Epithelial cell of proximal tubule (primary cell): ENCODE measurements around the gene RBM47. TPM values are rescaled to one million over a fixed set of nuclear protein-coding genes. Genes with fewer than 3 reads are reported as not detected.
"Not testable (repeated sequence)": the region's sequence is repeated elsewhere in the genome, so short reads cannot be mapped to it uniquely, and the experiment has no call there.

Source experiments
- DNase-seq: peaks from one replicate; pipeline ENCODE4 v3.0.0-alpha.2; 2011; ENCODE audit warnings: low read depth
- H3K4me3 ChIP-seq: 2 replicates; pipeline ENCODE4 v1.5.1; 2011; ENCODE audit warnings: low read depth, mild to moderate bottlenecking, low read length
- total RNA-seq: library from RNA; depleted of rRNA; stranded (reverse); fragments of >200 nt; gene quantifications from 2 replicates; pipeline ENCODE4 v1.2.3, GENCODE V29; 2015
- TF ChIP-seq, protein P1 (sequence below): conservative IDR thresholded peaks from 2 replicates; pipeline ENCODE4 v1.5.1; 2012; ENCODE audit warnings: low read depth, mild to moderate bottlenecking, low read length

Gene RBM47
- total RNA-seq, 1 donor from 2014 or later: 42.9 TPM

GRCh38 chr4:40418430-40419230 lies 211.0 kb downstream of the RBM47 start:
- TF ChIP-seq, protein P1, sequence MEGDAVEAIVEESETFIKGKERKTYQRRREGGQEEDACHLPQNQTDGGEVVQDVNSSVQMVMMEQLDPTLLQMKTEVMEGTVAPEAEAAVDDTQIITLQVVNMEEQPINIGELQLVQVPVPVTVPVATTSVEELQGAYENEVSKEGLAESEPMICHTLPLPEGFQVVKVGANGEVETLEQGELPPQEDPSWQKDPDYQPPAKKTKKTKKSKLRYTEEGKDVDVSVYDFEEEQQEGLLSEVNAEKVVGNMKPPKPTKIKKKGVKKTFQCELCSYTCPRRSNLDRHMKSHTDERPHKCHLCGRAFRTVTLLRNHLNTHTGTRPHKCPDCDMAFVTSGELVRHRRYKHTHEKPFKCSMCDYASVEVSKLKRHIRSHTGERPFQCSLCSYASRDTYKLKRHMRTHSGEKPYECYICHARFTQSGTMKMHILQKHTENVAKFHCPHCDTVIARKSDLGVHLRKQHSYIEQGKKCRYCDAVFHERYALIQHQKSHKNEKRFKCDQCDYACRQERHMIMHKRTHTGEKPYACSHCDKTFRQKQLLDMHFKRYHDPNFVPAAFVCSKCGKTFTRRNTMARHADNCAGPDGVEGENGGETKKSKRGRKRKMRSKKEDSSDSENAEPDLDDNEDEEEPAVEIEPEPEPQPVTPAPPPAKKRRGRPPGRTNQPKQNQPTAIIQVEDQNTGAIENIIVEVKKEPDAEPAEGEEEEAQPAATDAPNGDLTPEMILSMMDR: no peak
- H3K4me3 ChIP-seq: no peak overlapping the region
- peak; percentile 70 for DNase-seq

- TF ChIP-seq, protein P1: no peak
- no peak overlapping the region for H3K4me3 ChIP-seq
- DNase-seq: no peak
Measured at GRCh38 chr4:40417941-40418340, 211.7 kb downstream of the RBM47 start.

GRCh38 chr4:40414673-40415072 lies 215.0 kb downstream of the RBM47 start:
- DNase-seq: no peak
- TF ChIP-seq, protein P1: no peak

DNA sequence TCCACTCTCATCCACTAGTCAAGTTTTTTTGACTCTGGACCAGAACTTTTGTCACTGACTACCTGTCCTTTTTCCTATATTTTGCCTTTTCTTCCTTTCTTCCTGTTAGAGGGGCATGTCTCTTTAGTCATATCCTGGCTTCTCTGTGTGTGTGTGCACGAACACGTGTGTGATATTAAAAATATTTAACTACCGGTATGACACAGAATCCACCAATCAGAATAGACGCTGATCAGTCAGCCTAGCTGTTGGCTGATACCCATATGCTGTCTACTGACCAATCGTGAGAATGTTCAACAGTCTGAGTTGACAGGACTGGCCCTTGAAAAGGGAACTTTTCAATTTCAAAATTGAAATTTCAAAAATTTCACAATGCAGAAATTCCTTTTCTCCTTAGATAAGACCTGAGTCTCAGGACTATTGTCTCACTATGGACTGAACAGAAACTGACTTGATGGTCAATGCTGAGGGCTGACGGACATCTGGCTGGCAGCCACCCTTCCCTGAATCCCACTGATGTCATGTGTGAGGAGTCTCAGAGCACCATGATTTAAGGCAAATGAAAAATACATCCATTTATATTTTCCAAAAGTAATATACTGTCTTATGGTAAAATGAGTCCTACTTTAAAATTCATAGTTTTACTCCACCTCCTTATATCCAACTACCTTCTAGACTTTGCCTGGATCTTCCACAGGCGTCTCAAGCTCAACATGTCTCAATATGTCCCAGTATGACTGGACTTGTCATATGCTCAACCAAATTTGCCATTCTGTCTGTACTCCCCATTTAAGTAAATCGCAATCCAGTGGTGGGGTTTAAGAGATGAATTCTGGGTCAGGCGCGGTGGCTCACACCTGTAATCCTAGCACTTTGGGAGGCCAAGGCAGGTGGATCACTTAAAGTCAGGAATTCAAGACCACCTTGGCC lies 216.5 kb downstream of the RBM47 start:
- DNase-seq: no peak
- H3K4me3 ChIP-seq: no peak overlapping the region
- TF ChIP-seq, protein P1: no peak

More at GRCh38 chr4:40414673-40415072, 215.0 kb downstream of the RBM47 start:
- H3K4me3 ChIP-seq: no peak overlapping the region

- DNase-seq: no peak
- TF ChIP-seq, protein P1: no peak
- H3K4me3 ChIP-seq: no peak overlapping the region
Measured at GRCh38 chr4:40412388-40412787, 217.3 kb downstream of the RBM47 start.

DNA sequence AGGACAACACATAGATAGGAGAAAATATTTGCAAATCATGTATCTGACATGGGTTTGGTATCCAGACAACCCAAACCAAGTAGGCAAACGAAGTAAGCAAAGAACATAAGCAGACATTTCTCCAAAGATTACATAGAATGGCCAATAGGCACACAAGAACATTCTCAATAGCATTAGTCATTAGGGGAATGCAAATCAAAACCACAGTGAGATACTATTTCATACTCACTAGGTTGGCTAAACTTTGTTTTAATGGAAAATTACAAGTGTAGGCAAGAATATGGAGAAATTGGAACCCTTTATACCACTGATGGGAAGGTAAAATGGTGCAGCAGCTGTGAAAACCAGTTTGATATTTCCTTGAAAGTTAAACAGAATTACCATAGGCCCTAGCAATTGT lies 219.8 kb downstream of the RBM47 start:
- TF ChIP-seq, protein P1: no peak
- no peak overlapping the region for H3K4me3 ChIP-seq
- no peak for DNase-seq

- H3K4me3 ChIP-seq, DNase-seq: not testable (repeated sequence)
Measured at GRCh38 chr4:40407468-40407867, 222.2 kb downstream of the RBM47 start.
